Neural progenitor cell (in vitro differentiated cells): ENCODE measurements around the gene GDPD5. TPM values are rescaled to one million over a fixed set of nuclear protein-coding genes. Genes with fewer than 3 reads are reported as not detected.
A peak's percentile ranks its signal among the peaks of the same experiment; 100 is the strongest.

ENCODE experiments used
- DNase-seq: peaks from one replicate; pipeline ENCODE4 v3.0.0-alpha.2; 2016; ENCODE audit warnings: low spot score
- H2AFZ ChIP-seq: fragments of 200-600 bp; sonication (generic); replicated peaks from 2 replicates; pipeline ENCODE4 v1.6.1; 2016; ENCODE audit warnings: antibody characterized with exemption
- H3F3A ChIP-seq: fragments of 200-600 bp; sonication (generic); 2 replicates; pipeline ENCODE4 v1.6.1; 2016; ENCODE audit warnings: antibody characterized with exemption, low read depth
- H3K27ac ChIP-seq: fragments of 200-600 bp; sonication (generic); 2 replicates; pipeline ENCODE4 v1.5.1; 2016; ENCODE audit warnings: mild to moderate bottlenecking
- H3K27me3 ChIP-seq: fragments of 200-600 bp; sonication (generic); 2 replicates; pipeline ENCODE4 v1.6.1; 2016; ENCODE audit warnings: mild to moderate bottlenecking, moderate library complexity
- H3K36me3 ChIP-seq: fragments of 200-600 bp; sonication (generic); 2 replicates; pipeline ENCODE4 v1.5.1; 2016
- H3K4me1 ChIP-seq: fragments of 200-600 bp; sonication (generic); 2 replicates; pipeline ENCODE4 v1.6.1; 2016; ENCODE audit warnings: mixed run types
- H3K4me2 ChIP-seq: fragments of 200-600 bp; sonication (generic); 2 replicates; pipeline ENCODE4 v1.6.1; 2016
- H3K4me3 ChIP-seq: fragments of 200-600 bp; sonication (generic); 2 replicates; pipeline ENCODE4 v1.5.1; 2016
- H3K79me2 ChIP-seq: fragments of 200-600 bp; sonication (generic); 2 replicates; pipeline ENCODE4 v1.6.1; 2016; ENCODE audit warnings: low read depth
- H3K9ac ChIP-seq: fragments of 200-600 bp; sonication (generic); 2 replicates; pipeline ENCODE4 v1.6.1; 2016
- H3K9me3 ChIP-seq: fragments of 200-600 bp; sonication (generic); 2 replicates; pipeline ENCODE4 v1.5.1; 2016; ENCODE audit warnings: low read depth
- H4K20me1 ChIP-seq: fragments of 200-600 bp; sonication (generic); 2 replicates; pipeline ENCODE4 v1.6.1; 2016; ENCODE audit warnings: low read depth
- H3K27ac Mint-ChIP-seq: 3 replicates; pipeline ENCODE4 v1.8.0; 2021; ENCODE audit warnings: mixed read lengths
- H3K27me3 Mint-ChIP-seq: 2 replicates; pipeline ENCODE4 v1.8.0; 2022; ENCODE audit warnings: low read depth, mild to moderate bottlenecking, inconsistent platforms, moderate library complexity, mixed read lengths; ENCODE audit not compliant: insufficient read depth
- H3K36me3 Mint-ChIP-seq: 3 replicates; pipeline ENCODE4 v1.8.0; 2021; ENCODE audit warnings: mixed read lengths
- H3K4me1 Mint-ChIP-seq: 3 replicates; pipeline ENCODE4 v1.8.0; 2021; ENCODE audit warnings: mixed read lengths
- H3K4me3 Mint-ChIP-seq: 3 replicates; pipeline ENCODE4 v1.8.0; 2021; ENCODE audit warnings: mild to moderate bottlenecking, moderate library complexity, mixed read lengths
- H3K9me3 Mint-ChIP-seq: 3 replicates; pipeline ENCODE4 v1.8.0; 2020; ENCODE audit warnings: mixed read lengths
- CTCF ChIP-seq: fragments of 200-600 bp; sonication (generic); IDR thresholded peaks from 2 replicates; pipeline ENCODE4 v1.5.1; 2017; ENCODE audit warnings: antibody characterized with exemption, mild to moderate bottlenecking
- EZH2 ChIP-seq: fragments of 200-600 bp; sonication (generic); IDR thresholded peaks from 2 replicates; pipeline ENCODE4 v1.6.1; 2017; ENCODE audit warnings: antibody characterized with exemption, mild to moderate bottlenecking, moderate library complexity
- EZH2phosphoT487 ChIP-seq: fragments of 200-600 bp; sonication (generic); IDR thresholded peaks from 2 replicates; pipeline ENCODE4 v1.6.1; 2017; ENCODE audit warnings: antibody characterized with exemption
- total RNA-seq: library from RNA; depleted of rRNA; stranded (reverse); fragments of >200 nt; gene quantifications from 2 replicates; pipeline ENCODE4 v1.2.3, GENCODE V29; 2015; ENCODE audit warnings: low replicate concordance

Gene GDPD5
- total RNA-seq, 1 donor from 2014 or later: 11.3 TPM

DNA sequence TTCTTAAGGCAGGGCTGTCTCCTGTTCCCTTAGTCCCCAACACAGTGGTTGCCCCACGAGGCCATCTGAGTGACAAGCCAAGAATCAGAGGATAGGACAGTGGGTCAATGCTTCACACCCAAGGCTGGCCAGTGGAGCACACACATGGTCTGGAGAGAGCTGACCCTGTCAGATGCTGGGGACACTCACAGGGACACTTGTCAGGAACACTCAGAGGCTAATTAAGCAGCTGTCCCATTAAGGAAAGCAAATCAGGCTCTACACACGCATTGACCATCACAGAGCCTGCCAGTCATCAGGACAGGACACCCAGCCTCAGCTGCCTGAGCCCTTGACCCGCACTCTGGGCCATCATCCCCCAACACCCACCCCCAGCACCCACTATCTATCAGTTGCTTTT lies 18.2 kb downstream of the GDPD5 start:
- H3F3A ChIP-seq: no peaks in the 10 kb centered on the region
- peaks cover 4% of the 10 kb centered on the region for H3K27me3 Mint-ChIP-seq
- H3K36me3 ChIP-seq: no peaks in the 10 kb centered on the region
- no peaks in the 10 kb centered on the region for H3K9me3 Mint-ChIP-seq
- TF ChIP-seq CTCF (no peak), EZH2 (no peak), EZH2phosphoT487 (no peak)
- peaks cover 7% of the 10 kb centered on the region for H3K4me1 ChIP-seq
- no peaks in the 10 kb centered on the region for H4K20me1 ChIP-seq
- H3K36me3 Mint-ChIP-seq: no peaks in the 10 kb centered on the region
- H2AFZ ChIP-seq: no peak overlapping the region
- no peak overlapping the region for H3K27ac Mint-ChIP-seq
- H3K4me2 ChIP-seq: no peak overlapping the region
- DNase-seq: no peak
- H3K79me2 ChIP-seq: no peaks in the 10 kb centered on the region
- peaks cover 21% of the 10 kb centered on the region for H3K4me1 Mint-ChIP-seq
- H3K9ac ChIP-seq: no peak overlapping the region
- H3K27me3 ChIP-seq: no peaks in the 10 kb centered on the region
- no peak overlapping the region for H3K27ac ChIP-seq
- H3K4me3 Mint-ChIP-seq: no peak overlapping the region
- no peaks in the 10 kb centered on the region for H3K9me3 ChIP-seq
- H3K4me3 ChIP-seq: no peak overlapping the region

DNA sequence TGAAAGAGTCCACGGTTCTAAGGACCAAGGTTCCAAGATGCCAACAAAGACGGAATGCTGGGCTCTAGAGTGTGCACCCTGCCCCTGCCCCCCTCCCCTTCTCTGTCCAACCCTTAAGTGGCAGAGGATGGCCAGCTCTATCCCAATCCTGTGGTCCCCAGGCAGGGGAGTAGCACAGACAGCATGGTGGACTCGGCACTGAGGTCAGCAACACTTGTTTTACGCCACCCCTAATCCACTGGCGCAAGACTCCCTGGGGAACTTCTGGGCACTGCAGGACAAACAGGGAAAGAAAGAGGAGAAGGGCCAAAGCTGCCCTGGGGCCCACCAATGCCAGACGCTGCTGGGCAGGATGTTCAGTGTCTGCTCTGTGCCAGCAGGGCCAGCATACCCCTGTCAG lies 18.9 kb downstream of the GDPD5 start:
- H3K9ac ChIP-seq: no peak overlapping the region
- H3K9me3 ChIP-seq: no peaks in the 10 kb centered on the region
- no peak overlapping the region for H3K4me3 ChIP-seq
- no peak for DNase-seq
- Mint-ChIP-seq H3K4me3 (no peak overlapping the region), H3K27ac (no peak overlapping the region), H3K4me1 (peaks cover 18% of the 10 kb centered on the region), H3K36me3 (no peaks in the 10 kb centered on the region), H3K9me3 (no peaks in the 10 kb centered on the region), H3K27me3 (peaks cover 4% of the 10 kb centered on the region)
- no peaks in the 10 kb centered on the region for H3F3A ChIP-seq
- no peak overlapping the region for H3K27ac ChIP-seq
- no peak overlapping the region for H2AFZ ChIP-seq
- no peaks in the 10 kb centered on the region for H4K20me1 ChIP-seq
- peaks cover 2% of the 10 kb centered on the region for H3K4me1 ChIP-seq
- H3K79me2 ChIP-seq: no peaks in the 10 kb centered on the region
- no peak overlapping the region for H3K4me2 ChIP-seq
- TF ChIP-seq EZH2phosphoT487: no peak
- TF ChIP-seq EZH2: no peak
- no peak for TF ChIP-seq CTCF
- no peaks in the 10 kb centered on the region for H3K27me3 ChIP-seq
- H3K36me3 ChIP-seq: no peaks in the 10 kb centered on the region

GRCh38 chr11:75505916-75506692 lies 19.6 kb downstream of the GDPD5 start:
- H3K9ac ChIP-seq: no peak overlapping the region
- no peak overlapping the region for H3K4me2 ChIP-seq
- Mint-ChIP-seq H3K4me1 (peaks cover 13% of the 10 kb centered on the region), H3K9me3 (no peaks in the 10 kb centered on the region), H3K27me3 (peaks cover 4% of the 10 kb centered on the region), H3K36me3 (no peaks in the 10 kb centered on the region), H3K27ac (peak overlapping the region; percentile 74), H3K4me3 (no peak overlapping the region)
- H3K9me3 ChIP-seq: no peaks in the 10 kb centered on the region
- no peak overlapping the region for H3K4me3 ChIP-seq
- DNase-seq: no peak
- no peaks in the 10 kb centered on the region for H3K79me2 ChIP-seq
- no peak overlapping the region for H2AFZ ChIP-seq
- no peaks in the 10 kb centered on the region for H4K20me1 ChIP-seq
- H3K36me3 ChIP-seq: no peaks in the 10 kb centered on the region
- H3F3A ChIP-seq: no peaks in the 10 kb centered on the region
- H3K4me1 ChIP-seq: no peaks in the 10 kb centered on the region
- no peaks in the 10 kb centered on the region for H3K27me3 ChIP-seq
- H3K27ac ChIP-seq: no peak overlapping the region
- TF ChIP-seq CTCF (no peak), EZH2phosphoT487 (no peak), EZH2 (no peak)
